Endodermal cell (in vitro differentiated cells): Measurements from ENCODE around the gene PTPRN2. TPM values are rescaled to one million over a fixed set of nuclear protein-coding genes. Genes with fewer than 3 reads are reported as not detected.

Experiments used
- DNase-seq: peaks from one replicate; pipeline ENCODE4 v3.0.0-alpha.2; 2017
- H3K27ac ChIP-seq: 2 replicates; pipeline ENCODE4 v1.5.1; 2013; ENCODE audit warnings: mild to moderate bottlenecking, low read depth, low read length, moderate library complexity
- H3K27me3 ChIP-seq: 2 replicates; pipeline ENCODE4 v1.6.1; 2013; ENCODE audit warnings: mild to moderate bottlenecking, low read length, moderate library complexity; ENCODE audit not compliant: insufficient read depth, control insufficient read depth, poor library complexity, severe bottlenecking
- H3K36me3 ChIP-seq: 2 replicates; pipeline ENCODE4 v1.7.0; 2013; ENCODE audit warnings: mild to moderate bottlenecking, low read length, moderate library complexity; ENCODE audit not compliant: control insufficient read depth, insufficient read depth
- H3K4me1 ChIP-seq: one replicate; pipeline ENCODE4 v1.7.0; 2013; ENCODE audit warnings: low read length; ENCODE audit not compliant: control insufficient read depth, insufficient read depth
- H3K4me3 ChIP-seq: 2 replicates; pipeline ENCODE4 v1.5.1; 2013; ENCODE audit warnings: mild to moderate bottlenecking, low read length, moderate library complexity
- H3K9ac ChIP-seq: 2 replicates; pipeline ENCODE4 v1.6.1; 2013; ENCODE audit warnings: mild to moderate bottlenecking, low read length, moderate library complexity; ENCODE audit not compliant: poor library complexity, severe bottlenecking; ENCODE audit errors: extremely low read depth
- H3K9me3 ChIP-seq: 2 replicates; pipeline ENCODE4 v1.6.1; 2013; ENCODE audit warnings: mild to moderate bottlenecking, low read length, moderate library complexity; ENCODE audit not compliant: control insufficient read depth
- H3K27ac Mint-ChIP-seq: 2 replicates; pipeline ENCODE4 v1.8.0; 2020; ENCODE audit warnings: mixed read lengths
- H3K27me3 Mint-ChIP-seq: 2 replicates; pipeline ENCODE4 v1.8.0; 2021; ENCODE audit warnings: mild to moderate bottlenecking, mixed read lengths; ENCODE audit not compliant: insufficient read depth
- H3K36me3 Mint-ChIP-seq: 2 replicates; pipeline ENCODE4 v1.8.0; 2020; ENCODE audit warnings: low read depth, mixed read lengths
- H3K4me1 Mint-ChIP-seq: 2 replicates; pipeline ENCODE4 v1.8.0; 2020; ENCODE audit warnings: mixed read lengths
- H3K4me3 Mint-ChIP-seq: 2 replicates; pipeline ENCODE4 v1.8.0; 2020; ENCODE audit warnings: mild to moderate bottlenecking, moderate library complexity, mixed read lengths
- H3K9me3 Mint-ChIP-seq: 2 replicates; pipeline ENCODE4 v1.8.0; 2020; ENCODE audit warnings: mild to moderate bottlenecking, mixed read lengths
- WGBS, 2 experiments: methylation state at CpG; one replicate each; pipeline versions ENCODE4 v1.1.5 to v1.1.7; 2013; ENCODE audit warnings: missing lambda C conversion rate in 2 of 2, mixed read lengths in 1 of 2; ENCODE audit not compliant: insufficient coverage in 1 of 2, insufficient read length in 1 of 2; 5-methylcytosine and 5-hydroxymethylcytosine counted together
- total RNA-seq, 2 donors: library from RNA; stranded (reverse); fragmentation: NEBNext Ultra II Directional in 1 of 2; extraction: Animal tissue kit (Norgen Biotek cat#: 25700) in 1 of 2; gene quantifications; 2 replicates in 1 of 2; 3 replicates in 1 of 2; pipeline ENCODE4 v1.2.1, GENCODE V29; 2021
- TF ChIP-seq, protein P1 (sequence below): fragments of 200-600 bp; sonication (generic); conservative IDR thresholded peaks from 2 replicates; pipeline ENCODE4 v1.5.0; 2021; ENCODE audit warnings: antibody characterized with exemption, mild to moderate bottlenecking

The PTPRN2 gene
- total RNA-seq, 2 donors from 2014 or later = 0.69 to 1.2 TPM

DNA sequence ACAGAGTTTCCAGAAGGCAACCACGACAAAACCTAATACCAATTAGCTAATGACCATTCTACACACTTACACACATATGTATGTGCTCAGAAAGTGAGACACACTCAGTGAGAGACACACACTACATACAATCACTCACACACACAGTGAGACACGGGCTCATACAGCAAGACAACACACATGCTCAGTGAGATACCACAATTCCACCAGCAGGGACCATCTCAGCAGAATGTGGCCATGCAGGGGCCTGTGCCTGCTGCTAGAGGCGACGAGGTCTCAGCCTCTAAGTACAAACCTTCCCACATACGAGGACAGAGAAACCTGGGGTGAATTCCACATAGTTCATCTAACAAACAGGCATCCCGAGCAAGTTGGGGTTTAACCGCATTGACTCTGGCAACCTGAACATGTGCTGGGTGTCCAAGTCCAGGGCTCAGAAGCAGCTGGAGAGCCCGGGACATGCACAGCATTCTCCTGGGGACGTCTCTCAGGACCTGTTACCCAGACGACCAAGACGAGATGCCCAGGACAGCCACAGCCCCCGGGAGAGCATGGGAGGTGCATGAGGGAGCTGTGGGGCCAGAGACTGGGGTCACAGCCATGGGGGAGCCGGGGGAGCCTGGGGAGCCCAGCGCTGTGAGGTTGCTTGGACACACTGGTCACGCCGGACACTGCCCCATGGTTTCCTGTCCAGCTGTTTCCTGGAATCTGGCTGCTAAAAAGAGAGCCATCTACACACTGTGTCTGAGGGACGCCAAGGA is 523.6 kb downstream of the PTPRN2 start:
- Histone ChIP-seq H3K9me3 (peaks cover 76% of the 10 kb centered on the region), H3K36me3 (no peaks in the 10 kb centered on the region), H3K9ac (no peak overlapping the region), H3K27me3 (no peaks in the 10 kb centered on the region), H3K4me1 (no peaks in the 10 kb centered on the region), H3K4me3 (no peak overlapping the region), H3K27ac (no peak overlapping the region)
- H3K27ac Mint-ChIP-seq = no peak overlapping the region
- 65 to 68% methylated on average over 10 to 17 of the region's 17 CpGs for WGBS, 2 experiments
- no peaks in the 10 kb centered on the region for H3K27me3 Mint-ChIP-seq
- H3K4me1 Mint-ChIP-seq = no peaks in the 10 kb centered on the region
- no peak for DNase-seq
- no peak overlapping the region for H3K4me3 Mint-ChIP-seq
- peaks cover 12% of the 10 kb centered on the region for H3K9me3 Mint-ChIP-seq
- TF ChIP-seq, protein P1, sequence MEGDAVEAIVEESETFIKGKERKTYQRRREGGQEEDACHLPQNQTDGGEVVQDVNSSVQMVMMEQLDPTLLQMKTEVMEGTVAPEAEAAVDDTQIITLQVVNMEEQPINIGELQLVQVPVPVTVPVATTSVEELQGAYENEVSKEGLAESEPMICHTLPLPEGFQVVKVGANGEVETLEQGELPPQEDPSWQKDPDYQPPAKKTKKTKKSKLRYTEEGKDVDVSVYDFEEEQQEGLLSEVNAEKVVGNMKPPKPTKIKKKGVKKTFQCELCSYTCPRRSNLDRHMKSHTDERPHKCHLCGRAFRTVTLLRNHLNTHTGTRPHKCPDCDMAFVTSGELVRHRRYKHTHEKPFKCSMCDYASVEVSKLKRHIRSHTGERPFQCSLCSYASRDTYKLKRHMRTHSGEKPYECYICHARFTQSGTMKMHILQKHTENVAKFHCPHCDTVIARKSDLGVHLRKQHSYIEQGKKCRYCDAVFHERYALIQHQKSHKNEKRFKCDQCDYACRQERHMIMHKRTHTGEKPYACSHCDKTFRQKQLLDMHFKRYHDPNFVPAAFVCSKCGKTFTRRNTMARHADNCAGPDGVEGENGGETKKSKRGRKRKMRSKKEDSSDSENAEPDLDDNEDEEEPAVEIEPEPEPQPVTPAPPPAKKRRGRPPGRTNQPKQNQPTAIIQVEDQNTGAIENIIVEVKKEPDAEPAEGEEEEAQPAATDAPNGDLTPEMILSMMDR = no peak
- no peaks in the 10 kb centered on the region for H3K36me3 Mint-ChIP-seq

DNA sequence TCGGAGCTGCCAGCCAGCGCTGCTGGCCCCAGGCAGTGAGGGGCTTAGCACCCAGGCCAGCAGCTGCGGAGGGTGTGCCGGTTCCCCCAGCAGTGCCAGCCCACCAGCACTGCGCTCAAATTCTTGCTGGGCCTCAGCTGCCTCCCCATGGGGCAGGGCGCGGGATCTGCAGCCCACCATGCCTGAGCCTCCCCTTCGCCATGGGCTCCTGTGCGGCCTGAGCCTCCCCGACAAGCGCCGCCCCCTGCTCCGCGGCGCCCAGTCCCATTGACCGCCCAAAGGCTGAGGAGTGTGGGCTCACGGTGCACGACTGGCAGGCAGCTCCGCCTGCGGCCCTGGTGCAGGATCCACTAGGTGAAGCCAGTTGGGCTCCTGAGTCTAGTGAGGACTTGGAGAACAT is 525.0 kb downstream of the PTPRN2 start:
- Mint-ChIP-seq H3K36me3 (no peaks in the 10 kb centered on the region), H3K9me3 (peaks cover 12% of the 10 kb centered on the region), H3K27me3 (no peaks in the 10 kb centered on the region), H3K27ac (no peak overlapping the region), H3K4me3 (no peak overlapping the region), H3K4me1 (no peaks in the 10 kb centered on the region)
- H3K4me3 ChIP-seq = no peak overlapping the region
- H3K9ac ChIP-seq = no peak overlapping the region
- no peak for DNase-seq
- H3K4me1 ChIP-seq = no peaks in the 10 kb centered on the region
- H3K9me3 ChIP-seq = peaks cover 69% of the 10 kb centered on the region
- H3K27me3 ChIP-seq = no peaks in the 10 kb centered on the region
- H3K27ac ChIP-seq = no peak overlapping the region
- TF ChIP-seq, protein P1 = no peak
- 83 to 85% methylated on average over 5 to 20 of the region's 20 CpGs for WGBS, 2 experiments
- H3K36me3 ChIP-seq = no peaks in the 10 kb centered on the region

DNA sequence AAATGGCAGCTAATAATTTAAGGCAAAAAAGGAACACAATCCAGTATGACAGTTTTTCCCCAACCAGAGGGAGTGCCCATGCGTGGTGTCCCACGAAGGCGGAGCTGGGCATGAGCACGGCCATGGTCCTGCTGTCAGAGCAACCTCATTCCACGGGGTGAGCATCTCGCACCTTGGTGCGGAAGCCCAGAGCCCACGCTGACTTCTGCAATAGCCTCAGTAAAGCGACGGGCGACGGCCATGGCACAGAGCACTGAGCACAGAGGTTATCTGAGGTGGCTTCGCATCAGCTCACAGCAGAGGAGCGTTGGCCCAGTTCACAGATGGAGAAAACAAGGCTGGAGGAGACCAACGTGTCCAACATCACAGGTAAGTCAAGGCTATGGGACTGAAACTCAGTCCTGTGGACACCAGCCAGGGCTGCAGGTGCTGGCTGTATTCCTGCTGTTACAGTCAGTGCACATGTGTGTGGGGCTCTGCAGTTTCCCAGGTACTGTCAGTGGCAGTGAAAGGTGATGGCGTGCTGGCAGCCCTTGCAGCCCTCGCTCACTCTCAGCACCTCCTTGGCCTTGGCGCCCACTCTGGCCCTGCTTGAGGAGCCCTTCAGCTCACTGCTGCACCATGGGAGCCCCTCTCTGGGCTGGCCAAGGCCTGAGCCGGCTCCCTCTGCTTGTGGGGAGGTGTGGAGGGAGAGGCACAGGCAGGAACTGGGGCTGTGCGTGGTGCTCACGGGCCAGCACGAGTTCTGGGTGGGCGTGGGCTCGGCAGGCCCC is 525.6 kb downstream of the PTPRN2 start:
- no peak overlapping the region for H3K9ac ChIP-seq
- no peaks in the 10 kb centered on the region for H3K27me3 ChIP-seq
- Mint-ChIP-seq H3K36me3 (no peaks in the 10 kb centered on the region), H3K27me3 (no peaks in the 10 kb centered on the region), H3K9me3 (peaks cover 14% of the 10 kb centered on the region), H3K27ac (no peak overlapping the region), H3K4me3 (no peak overlapping the region), H3K4me1 (no peaks in the 10 kb centered on the region)
- TF ChIP-seq, protein P1 = no peak
- H3K27ac ChIP-seq = no peak overlapping the region
- H3K9me3 ChIP-seq = peaks cover 70% of the 10 kb centered on the region
- H3K4me3 ChIP-seq = no peak overlapping the region
- H3K4me1 ChIP-seq = no peaks in the 10 kb centered on the region
- no peaks in the 10 kb centered on the region for H3K36me3 ChIP-seq
- DNase-seq = no peak
- WGBS, 2 experiments = 79 to 80% methylated on average over 19 to 24 of the region's 24 CpGs
